Naive B cell (primary cell): ENCODE measurements around the gene FBXL2. TPM values are rescaled to one million over a fixed set of nuclear protein-coding genes. Genes with fewer than 3 reads are reported as not detected.
A peak's percentile ranks its signal among the peaks of the same experiment; 100 is the strongest.
"Not testable (repeated sequence)": the region's sequence is repeated elsewhere in the genome, so short reads cannot be mapped to it uniquely, and the experiment has no call there.

Source experiments
- ATAC-seq, 2 donors: fragments of 150-1000 bp; cut with Tn5 transposase; 2 replicates each; pipeline ENCODE4 v1.10.0; 2021; ENCODE audit warnings: low read depth in 2 of 2, mild to moderate bottlenecking in 2 of 2, moderate library complexity in 2 of 2
- DNase-seq: peaks from one replicate; pipeline ENCODE4 v3.0.0; 2022
- H3K27ac Mint-ChIP-seq, 6 donors: one replicate each; pipeline ENCODE4 v1.8.0; 2020 to 2022; ENCODE audit warnings: mild to moderate bottlenecking in 6 of 6, mixed read lengths in 6 of 6, moderate library complexity in 5 of 6, inconsistent platforms in 2 of 6
- H3K27me3 Mint-ChIP-seq, 3 donors: one replicate each; pipeline ENCODE4 v1.8.0; 2021 to 2022; ENCODE audit warnings: mixed read lengths in 3 of 3, mild to moderate bottlenecking in 1 of 3
- H3K36me3 Mint-ChIP-seq, 2 donors: one replicate each; pipeline ENCODE4 v1.8.0; 2020 to 2022; ENCODE audit warnings: mixed read lengths in 2 of 2, inconsistent platforms in 1 of 2, mild to moderate bottlenecking in 1 of 2
- H3K4me1 Mint-ChIP-seq, 3 donors: one replicate each; pipeline ENCODE4 v1.8.0; 2020 to 2022; ENCODE audit warnings: mixed read lengths in 3 of 3, inconsistent platforms in 1 of 3, mild to moderate bottlenecking in 1 of 3, moderate library complexity in 1 of 3
- H3K4me3 Mint-ChIP-seq, 8 donors: one replicate each; pipeline ENCODE4 v1.8.0; 2020 to 2022; ENCODE audit warnings: mild to moderate bottlenecking in 8 of 8, mixed read lengths in 8 of 8, moderate library complexity in 8 of 8, inconsistent platforms in 2 of 8
- H3K9me3 Mint-ChIP-seq, 7 donors: one replicate each; pipeline ENCODE4 v1.8.0; 2020 to 2022; ENCODE audit warnings: mixed read lengths in 7 of 7, mild to moderate bottlenecking in 5 of 7, inconsistent platforms in 2 of 7, moderate library complexity in 1 of 7
- polyA plus RNA-seq, 6 donors: library from polyadenylated mRNA; unstranded; fragments of 300-500 nt; fragmentation: Illumina TruSeq; gene quantifications; one replicate each; pipeline ENCODE4 v1.2.3, GENCODE V29; 2021; ENCODE audit warnings: low read depth in 6 of 6

Gene FBXL2
- polyA plus RNA-seq, 6 donors from 2014 or later, result 0.09 to 0.36 (median 0.23) TPM; not detected in 2

- H3K27me3 Mint-ChIP-seq, H3K4me3 Mint-ChIP-seq, ATAC-seq, DNase-seq, H3K36me3 Mint-ChIP-seq, H3K9me3 Mint-ChIP-seq: not testable (repeated sequence)
- H3K27ac Mint-ChIP-seq, result peak overlapping the region in 3 of 6 donors; percentile 2 to 51 (median 49)
- H3K4me1 Mint-ChIP-seq, result peaks cover 39 to 70% (median 65%) of the 10 kb centered on the region in 3 donors
Observed at GRCh38 chr3:33429306-33429705, 152.1 kb downstream of the FBXL2 start.

DNA sequence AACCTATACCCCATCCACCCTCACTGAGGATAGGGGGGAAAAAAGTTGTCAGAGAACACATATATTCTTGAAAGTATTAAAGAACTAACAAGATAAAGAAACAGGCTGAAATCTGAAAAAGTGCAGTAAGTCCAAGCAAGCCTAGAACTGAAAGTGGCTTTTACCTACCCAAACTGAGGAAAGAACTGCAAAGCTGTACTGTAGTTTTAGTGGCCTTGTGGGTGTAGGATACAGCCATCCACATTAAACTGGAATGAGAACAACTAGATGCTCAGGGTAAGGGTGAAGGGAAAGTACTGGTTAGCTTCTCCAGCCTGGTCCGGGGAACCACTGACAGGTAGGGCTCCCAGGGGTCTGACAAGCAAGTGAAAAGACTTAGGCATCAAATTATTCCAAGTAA lies 152.8 kb downstream of the FBXL2 start:
- no peaks in the 10 kb centered on the region for H3K36me3 Mint-ChIP-seq
- no peaks in the 10 kb centered on the region for H3K9me3 Mint-ChIP-seq
- ATAC-seq (no peak), DNase-seq (no peak)
- no peaks in the 10 kb centered on the region for H3K27me3 Mint-ChIP-seq
- peak overlapping the region in 1 of 6 donors; percentile 4 for H3K27ac Mint-ChIP-seq
- H3K4me1 Mint-ChIP-seq, result peaks cover 39 to 70% (median 68%) of the 10 kb centered on the region in 3 donors
- no peak overlapping the region for H3K4me3 Mint-ChIP-seq

- DNase-seq, result no peak
- Mint-ChIP-seq H3K4me1 (peaks cover 40 to 73% (median 70%) of the 10 kb centered on the region in 3 donors), H3K27ac (peak overlapping the region in 2 of 6 donors; percentile 4 to 33), H3K27me3 (no peaks in the 10 kb centered on the region), H3K4me3 (peak overlapping the region in 3 of 8 donors; percentile 2 to 30 (median 12)), H3K9me3 (no peaks in the 10 kb centered on the region), H3K36me3 (no peaks in the 10 kb centered on the region)
- no peak for ATAC-seq
Observed at GRCh38 chr3:33430571-33430970, 153.3 kb downstream of the FBXL2 start.

- Mint-ChIP-seq H3K27me3 (no peaks in the 10 kb centered on the region), H3K36me3 (no peaks in the 10 kb centered on the region), H3K9me3 (no peaks in the 10 kb centered on the region), H3K4me1 (peaks cover 54 to 87% (median 67%) of the 10 kb centered on the region in 3 donors), H3K4me3 (no peak overlapping the region), H3K27ac (no peak overlapping the region)
- ATAC-seq (no peak), DNase-seq (no peak)
Observed at GRCh38 chr3:33433843-33434242, 156.6 kb downstream of the FBXL2 start.

Other genes starting within 250 kb of the FBXL2 start
- gene GLB1, start 180.3 kb upstream of the FBXL2 start, polyA plus RNA-seq, result 10 to 100 TPM; 32.6 to 42.8 (median 39.9) TPM
- 1 to 10 TPM in 4 of 6 donors, under 1 TPM in 1, not detected in 1; 0.50 to 2.0 (median 1.5) TPM for gene TMPPE, start 180.3 kb upstream of the FBXL2 start, polyA plus RNA-seq
- 10 to 100 TPM; 66.0 to 87.6 (median 75.1) TPM for gene CRTAP, start 163.4 kb upstream of the FBXL2 start, polyA plus RNA-seq
- under 1 TPM in 5 of 6 donors, not detected in 1; 0.05 to 0.21 (median 0.18) TPM for gene SUSD5, start 58.6 kb upstream of the FBXL2 start, polyA plus RNA-seq
- 10 to 100 TPM in 3 of 6 donors, 1 to 10 TPM in 3; 3.7 to 14.7 (median 9.2) TPM for gene UBP1, start 163.0 kb downstream of the FBXL2 start, polyA plus RNA-seq